OCI-LY1 (cell line): ENCODE measurements around the gene PDE4D.

ENCODE experiments used
- EZH2 ChIP-seq: fragments of 200-600 bp; sonication (generic), shearing (Covaris generic); IDR thresholded peaks from 2 replicates; pipeline ENCODE4 v1.8.0; 2017; ENCODE audit warnings: borderline replicate concordance, mixed run types, mild to moderate bottlenecking, antibody characterized with exemption, low read length, moderate library complexity, mixed read lengths
- TF ChIP-seq, protein P1 (sequence below): fragments of 200-600 bp; sonication (generic), shearing (Covaris generic); IDR thresholded peaks from 2 replicates; pipeline ENCODE4 v1.5.1; 2017; ENCODE audit warnings: mild to moderate bottlenecking, antibody characterized with exemption, low read length, moderate library complexity, mixed read lengths

DNA sequence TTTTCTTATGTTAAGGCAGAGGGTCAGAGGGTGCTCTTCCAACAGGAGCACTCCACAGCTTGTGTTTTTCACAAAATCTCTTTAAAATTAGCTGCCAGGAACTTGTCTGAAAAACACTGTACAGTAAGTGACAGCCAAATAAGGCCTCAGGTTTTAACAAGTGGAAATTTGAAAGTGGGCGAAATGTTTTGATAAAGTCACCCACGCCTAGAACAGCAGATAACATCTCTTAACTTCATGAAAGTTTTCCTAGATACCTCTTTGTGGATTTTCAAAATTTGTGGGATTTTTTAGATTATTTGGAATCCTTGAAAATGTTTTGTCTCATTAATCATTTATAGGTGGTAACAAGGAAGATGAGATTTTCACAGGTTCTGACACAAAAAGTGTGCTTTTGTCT is 121.3 kb downstream of the PDE4D start:
- TF ChIP-seq, protein P1, sequence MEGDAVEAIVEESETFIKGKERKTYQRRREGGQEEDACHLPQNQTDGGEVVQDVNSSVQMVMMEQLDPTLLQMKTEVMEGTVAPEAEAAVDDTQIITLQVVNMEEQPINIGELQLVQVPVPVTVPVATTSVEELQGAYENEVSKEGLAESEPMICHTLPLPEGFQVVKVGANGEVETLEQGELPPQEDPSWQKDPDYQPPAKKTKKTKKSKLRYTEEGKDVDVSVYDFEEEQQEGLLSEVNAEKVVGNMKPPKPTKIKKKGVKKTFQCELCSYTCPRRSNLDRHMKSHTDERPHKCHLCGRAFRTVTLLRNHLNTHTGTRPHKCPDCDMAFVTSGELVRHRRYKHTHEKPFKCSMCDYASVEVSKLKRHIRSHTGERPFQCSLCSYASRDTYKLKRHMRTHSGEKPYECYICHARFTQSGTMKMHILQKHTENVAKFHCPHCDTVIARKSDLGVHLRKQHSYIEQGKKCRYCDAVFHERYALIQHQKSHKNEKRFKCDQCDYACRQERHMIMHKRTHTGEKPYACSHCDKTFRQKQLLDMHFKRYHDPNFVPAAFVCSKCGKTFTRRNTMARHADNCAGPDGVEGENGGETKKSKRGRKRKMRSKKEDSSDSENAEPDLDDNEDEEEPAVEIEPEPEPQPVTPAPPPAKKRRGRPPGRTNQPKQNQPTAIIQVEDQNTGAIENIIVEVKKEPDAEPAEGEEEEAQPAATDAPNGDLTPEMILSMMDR = no peak
- no peak for TF ChIP-seq EZH2
